ENCODE results near the gene FRS3.

DNA sequence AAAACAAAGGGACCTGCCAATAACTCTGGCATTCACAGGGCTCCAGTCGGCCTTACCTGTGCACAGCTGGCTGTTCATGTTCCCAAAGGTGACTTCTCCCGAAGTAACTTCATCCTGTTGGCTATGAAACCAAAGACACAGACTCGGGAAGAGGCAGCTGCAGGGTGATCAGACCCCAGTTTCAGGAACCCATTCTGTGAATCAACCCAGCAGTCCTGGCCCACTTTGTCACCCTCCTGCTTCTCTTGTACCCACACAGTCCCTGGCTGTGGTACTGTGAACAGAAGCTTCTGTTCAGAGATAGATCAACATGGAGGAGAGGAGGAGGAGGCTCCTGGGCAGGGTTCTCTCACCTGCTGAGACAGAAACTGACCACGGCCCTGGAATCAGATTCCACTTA is 23.8 kb downstream of the FRS3 start:
- no peak for TF ChIP-seq CTCF (IDR thresholded peaks at IDR 0.05)
- no peak for TF ChIP-seq POLR2A (IDR thresholded peaks at IDR 0.05)
